ENCODE results near the gene MEIS1. TPM values are rescaled to one million over a fixed set of nuclear protein-coding genes. Genes with fewer than 3 reads are reported as not detected.

The MEIS1 gene
- total and polyA plus RNA-seq, 2 of the 8 experiments (the other 6 are each of a cell fraction or from before 2014, with no cell fraction given): 0.17 to 1.2 TPM

- Histone ChIP-seq H3K23me2 (ENCODE audit: low read depth, low read length) (no peaks in the 10 kb centered on the region), H2AFZ (ENCODE audit: low read length) (no peak overlapping the region), H2BK15ac (ENCODE audit: low read length) (no peak overlapping the region), H3K56ac (replicated peaks; ENCODE audit: insufficient read length, low read depth, low read length) (no peak overlapping the region), H2BK5ac (ENCODE audit: low read depth, low read length) (no peak overlapping the region), H3K4me2 (ENCODE audit: insufficient read depth in 1 of 2, low read depth in 2 of 2, low read length in 2 of 2) (no peak overlapping the region), H3K27me3 (replicated peaks in 1 of 4; ENCODE audit: control insufficient read depth in 3 of 4, extremely low read depth in 1 of 4, insufficient read depth in 3 of 4, low read length in 3 of 4) (no peaks in the 10 kb centered on the region), H3K79me2 (ENCODE audit: control insufficient read depth in 1 of 2, insufficient read depth in 2 of 2, low read length in 2 of 2) (no peaks in the 10 kb centered on the region), H3K9me3 (ENCODE audit: insufficient read depth in 2 of 2, low read depth in 1 of 2, low read length in 1 of 2) (no peaks in the 10 kb centered on the region), H3K9ac (replicated peaks in 1 of 4; ENCODE audit: extremely low read depth in 1 of 4, low read depth in 3 of 4, low read length in 3 of 4) (no peak overlapping the region), H2AK5ac (ENCODE audit: low read depth, low read length) (no peak overlapping the region), H4K20me1 (replicated peaks in 1 of 2; ENCODE audit: control insufficient read depth in 1 of 2, insufficient read depth in 2 of 2, low read length in 2 of 2) (no peaks in the 10 kb centered on the region), H3K4ac (replicated peaks; ENCODE audit: insufficient read length, low read depth, low read length) (no peak overlapping the region), H3K79me1 (ENCODE audit: low read depth, low read length) (no peaks in the 10 kb centered on the region), H3K36me3 (ENCODE audit: control insufficient read depth in 2 of 4, insufficient read depth in 4 of 4, low read length in 3 of 4) (no peaks in the 10 kb centered on the region), H2BK120ac (replicated peaks; ENCODE audit: low read depth, low read length) (no peak overlapping the region), H3K18ac (ENCODE audit: extremely low read depth, low read length) (no peak overlapping the region), H4K91ac (replicated peaks; ENCODE audit: insufficient read length, low read length) (no peak overlapping the region), H2BK12ac (ENCODE audit: low read depth, low read length) (no peak overlapping the region), H3K4me1 (replicated peaks in 1 of 4; ENCODE audit: control insufficient read depth in 3 of 4, insufficient read depth in 4 of 4, low read length in 3 of 4) (peaks cover 0 to 6% (median 1%) of the 10 kb centered on the region in 4 experiments; a peak in 3 of 7 replicates), H3K23ac (ENCODE audit: insufficient read length) (no peak overlapping the region), H4K5ac (ENCODE audit: insufficient read length, low read depth, low read length) (no peak overlapping the region), H3K4me3 (ENCODE audit: extremely low read depth in 1 of 4, insufficient read depth in 2 of 4, low read depth in 3 of 4, low read length in 4 of 4) (no peak overlapping the region), H3K14ac (ENCODE audit: insufficient read length) (no peak overlapping the region), H4K8ac (ENCODE audit: extremely low read depth, insufficient read depth, low read length) (no peak overlapping the region), H3K27ac (ENCODE audit: low read depth, low read length) (no peak overlapping the region), H2BK20ac (ENCODE audit: low read length) (no peak overlapping the region)
- TF ChIP-seq TAF7 (optimal IDR thresholded peaks at IDR 0.05; ENCODE audit: borderline replicate concordance, low read depth, low read length): no peak
- no peak for TF ChIP-seq JUND (IDR thresholded peaks at IDR 0.05; ENCODE audit: low read length)
- no peak for TF ChIP-seq TCF12 (IDR thresholded peaks at IDR 0.05; ENCODE audit: low read depth, low read length)
- no peak for TF ChIP-seq SIX5 (IDR thresholded peaks at IDR 0.05; ENCODE audit: low read depth, low read length)
- no peak for TF ChIP-seq BCL11A (IDR thresholded peaks at IDR 0.05; ENCODE audit: low read depth in 2 of 2, low read length in 2 of 2)
- no peak for TF ChIP-seq NRF1 (IDR thresholded peaks at IDR 0.05; ENCODE audit: low read depth, low read length)
- TF ChIP-seq SAP30 (IDR thresholded peaks at IDR 0.05; ENCODE audit: insufficient read depth, insufficient replicate concordance, low read length): no peak
- TF ChIP-seq, protein P1, sequence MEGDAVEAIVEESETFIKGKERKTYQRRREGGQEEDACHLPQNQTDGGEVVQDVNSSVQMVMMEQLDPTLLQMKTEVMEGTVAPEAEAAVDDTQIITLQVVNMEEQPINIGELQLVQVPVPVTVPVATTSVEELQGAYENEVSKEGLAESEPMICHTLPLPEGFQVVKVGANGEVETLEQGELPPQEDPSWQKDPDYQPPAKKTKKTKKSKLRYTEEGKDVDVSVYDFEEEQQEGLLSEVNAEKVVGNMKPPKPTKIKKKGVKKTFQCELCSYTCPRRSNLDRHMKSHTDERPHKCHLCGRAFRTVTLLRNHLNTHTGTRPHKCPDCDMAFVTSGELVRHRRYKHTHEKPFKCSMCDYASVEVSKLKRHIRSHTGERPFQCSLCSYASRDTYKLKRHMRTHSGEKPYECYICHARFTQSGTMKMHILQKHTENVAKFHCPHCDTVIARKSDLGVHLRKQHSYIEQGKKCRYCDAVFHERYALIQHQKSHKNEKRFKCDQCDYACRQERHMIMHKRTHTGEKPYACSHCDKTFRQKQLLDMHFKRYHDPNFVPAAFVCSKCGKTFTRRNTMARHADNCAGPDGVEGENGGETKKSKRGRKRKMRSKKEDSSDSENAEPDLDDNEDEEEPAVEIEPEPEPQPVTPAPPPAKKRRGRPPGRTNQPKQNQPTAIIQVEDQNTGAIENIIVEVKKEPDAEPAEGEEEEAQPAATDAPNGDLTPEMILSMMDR (IDR thresholded peaks at IDR 0.05; ENCODE audit: control extremely low read depth in 1 of 3, insufficient read depth in 1 of 3, low read depth in 1 of 3, low read length in 3 of 3): no peak
- TF ChIP-seq RAD21 (IDR thresholded peaks at IDR 0.05 in 1 of 2, conservative IDR thresholded peaks at IDR 0.05 in 1 of 2; ENCODE audit: low read depth in 2 of 2, low read length in 2 of 2): no peak
- POLR2A ChIA-PET (ENCODE audit: partially characterized antibody): no interaction called here
- CTCF ChIA-PET (ENCODE audit: partially characterized antibody): interaction anchor here (0.6 kb wide), 1 partner anchor 31 kb away, joined by 3 read pairs; no protein-coding TSS in a partner anchor
- no peak for DNase-seq (ENCODE audit: low read depth in 1 of 2, low spot score in 2 of 2)
- no peak for FAIRE-seq
- 90% methylated on average over 2 of the region's 2 CpGs; no CpG with 5 or more reads in 1 of the 2 experiments for WGBS, 2 experiments (ENCODE audit: extremely low coverage in 1 of 2, insufficient coverage in 1 of 2, insufficient read length in 1 of 2, insufficient replicate concordance in 2 of 2, low coverage in 1 of 2, low lambda C conversion rate in 2 of 2, missing lambda C conversion rate in 1 of 2)
These were observed 109.3 kb downstream of the MEIS1 start for GRCh38 chr2:66544258-66544657.

Data from H1 (cell line).